Naive thymus-derived CD8-positive, alpha-beta T cell (primary cell): Measurements from ENCODE around the gene PSMC4. TPM values are rescaled to one million over a fixed set of nuclear protein-coding genes. Genes with fewer than 3 reads are reported as not detected.

Experiments used
- ATAC-seq, 2 donors: fragments of 150-1000 bp; cut with Tn5 transposase in 1 of 2; sonication (Bioruptor Pico), chemical (Tn5 transposase) in 1 of 2; 1 replicate in 1 of 2; 2 replicates in 1 of 2; pipeline ENCODE4 v1.10.0; 2021; ENCODE audit warnings: mild to moderate bottlenecking in 2 of 2, moderate library complexity in 2 of 2
- POLR2A ChIA-PET: fragments of 350-600 bp; sonication (Branson Sonifier 250); formaldehyde crosslinking; loops from one replicate; lab custom pipeline; 2021; ENCODE audit warnings: antibody characterized with exemption; lab: Charles Lee
- DNase-seq, 10 donors: peaks; one replicate each; pipeline versions ENCODE4 v3.0.0 to v3.0.0-alpha.2; 2020 to 2022
- H3K27ac Mint-ChIP-seq, 10 donors: one replicate each; pipeline ENCODE4 v1.8.0; 2020 to 2022; ENCODE audit warnings: mild to moderate bottlenecking in 10 of 10, mixed read lengths in 10 of 10, moderate library complexity in 4 of 10, inconsistent platforms in 1 of 10
- H3K27me3 Mint-ChIP-seq, 5 donors: one replicate each; pipeline ENCODE4 v1.8.0; 2021 to 2022; ENCODE audit warnings: mixed read lengths in 5 of 5
- H3K36me3 Mint-ChIP-seq, 3 donors: one replicate each; pipeline ENCODE4 v1.8.0; 2020 to 2022; ENCODE audit warnings: mixed read lengths in 3 of 3, mild to moderate bottlenecking in 2 of 3, inconsistent platforms in 1 of 3
- H3K4me1 Mint-ChIP-seq, 4 donors: one replicate each; pipeline ENCODE4 v1.8.0; 2021 to 2022; ENCODE audit warnings: mixed read lengths in 4 of 4
- H3K4me3 Mint-ChIP-seq, 10 donors: one replicate each; pipeline ENCODE4 v1.8.0; 2020 to 2022; ENCODE audit warnings: mild to moderate bottlenecking in 10 of 10, mixed read lengths in 10 of 10, moderate library complexity in 6 of 10, inconsistent platforms in 1 of 10
- H3K9me3 Mint-ChIP-seq, 9 donors: one replicate each; pipeline ENCODE4 v1.8.0; 2020 to 2022; ENCODE audit warnings: mixed read lengths in 9 of 9, mild to moderate bottlenecking in 3 of 9, inconsistent platforms in 1 of 9, moderate library complexity in 1 of 9
- polyA plus RNA-seq, 3 donors: library from polyadenylated mRNA; unstranded; fragments of 300-500 nt; fragmentation: Illumina TruSeq; gene quantifications; one replicate each; pipeline ENCODE4 v1.2.3, GENCODE V29; 2021
- total RNA-seq, 8 experiments: library from RNA in 2 of 8; stranded (reverse) in 2 of 8; gene quantifications; one replicate each; pipeline ENCODE4 v1.2.3 and lab custom pipeline; 2021 to 2026

PSMC4 gene
- total RNA-seq: 10 to 100 TPM; 38.7 to 44.3 TPM
- 10 to 100 TPM; 71.3 to 80.4 (median 72.8) TPM for polyA plus RNA-seq
- 53.9 to 204 (median 67.8) reads per million in 6 experiments for total RNA-seq (lab: John Stamatoyannopoulos, UW)

DNA sequence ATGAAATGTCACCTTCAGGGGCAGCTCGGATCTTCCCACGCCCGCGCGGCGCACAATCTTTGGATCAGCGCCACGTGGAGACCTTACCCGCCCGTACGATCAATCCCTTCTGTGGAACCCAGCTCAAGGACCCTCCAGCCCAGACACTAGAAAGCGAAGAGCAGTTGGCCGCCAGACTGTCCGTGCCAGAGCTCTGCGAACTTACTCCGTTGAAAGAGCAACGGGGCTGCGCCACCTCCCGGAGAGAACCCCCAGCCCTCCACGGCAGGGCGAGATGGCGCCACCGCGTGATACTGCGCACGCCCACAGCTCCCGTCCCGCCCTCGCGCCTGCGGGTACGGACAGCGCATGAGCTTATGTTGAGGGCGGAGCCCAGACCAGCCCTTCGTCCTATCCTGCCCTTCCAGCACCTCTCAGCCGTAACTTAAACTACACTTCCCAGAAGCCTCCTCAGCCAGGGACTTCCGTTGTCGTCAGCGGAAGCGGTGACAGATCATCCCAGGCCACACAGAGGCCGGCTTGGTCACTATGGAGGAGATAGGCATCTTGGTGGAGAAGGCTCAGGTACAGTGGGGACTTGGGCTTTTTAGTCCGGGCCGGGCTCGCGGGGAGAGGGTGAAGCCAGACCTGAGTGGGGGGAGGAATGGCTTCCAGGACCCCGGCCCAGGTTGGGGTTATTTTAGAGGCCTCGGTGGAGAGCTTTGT is at the start of gene PSMC4:
TSS of gene PSMC4 (plus strand) at position 491 of the 705 bp plus-strand sequence. CDS start at position 529, 38 bp downstream.
- peak within 1 kb of the TSS; percentile 93 to 100 (median 98) for H3K4me3 Mint-ChIP-seq
- H3K9me3 Mint-ChIP-seq: no peaks in the 10 kb centered on the region
- DNase-seq (peak; percentile 93 to 99 (median 98)), ATAC-seq (peak; percentile 95 to 96)
- H3K36me3 Mint-ChIP-seq: peaks cover 4 to 35% (median 14%) of the 10 kb centered on the region in 3 donors
- POLR2A ChIA-PET: interaction anchor here (0.6 to 4.5 kb wide), 27 partner anchors 10 to 526 kb away, joined by 3 to 96 read pairs (median 8); partner anchors contain the start of genes DYRK1B, FBL, SUPT5H and ZNF546
- peaks cover 33 to 62% (median 56%) of the 10 kb centered on the region in 4 donors for H3K4me1 Mint-ChIP-seq
- no peaks in the 10 kb centered on the region for H3K27me3 Mint-ChIP-seq
- peak within 1 kb of the TSS; percentile 96 to 100 (median 100) for H3K27ac Mint-ChIP-seq

DNA sequence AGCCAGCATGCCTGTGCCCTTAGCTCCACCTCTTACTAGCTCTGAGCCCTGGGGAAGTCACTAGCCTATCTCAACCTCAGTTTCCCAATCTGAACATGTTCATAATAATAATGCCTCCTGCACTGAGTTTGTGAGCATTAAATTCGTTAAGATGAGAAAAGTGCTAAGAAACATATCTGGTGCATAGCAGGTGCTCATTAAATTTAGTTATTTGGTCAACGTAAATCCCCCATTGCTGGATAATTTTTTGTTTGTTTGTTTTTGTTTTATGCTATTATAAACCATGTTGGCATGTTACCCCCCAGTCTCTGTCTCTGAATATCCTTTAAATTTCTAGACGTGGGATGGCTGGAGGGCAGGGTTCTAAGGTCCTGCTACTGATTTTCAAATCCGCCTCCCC is 47.1 kb upstream of the PSMC4 start:
- Mint-ChIP-seq H3K9me3 (no peaks in the 10 kb centered on the region), H3K4me3 (no peak overlapping the region), H3K4me1 (peaks cover 10 to 40% (median 22%) of the 10 kb centered on the region in 4 donors), H3K36me3 (peaks cover 6 to 91% (median 26%) of the 10 kb centered on the region in 3 donors), H3K27ac (no peak overlapping the region), H3K27me3 (no peaks in the 10 kb centered on the region)
- ATAC-seq (no peak), DNase-seq (no peak)
- POLR2A ChIA-PET: interaction anchor here (0.7 to 2.7 kb wide), 3 partner anchors 18 to 55 kb away, joined by 3 to 12 read pairs (median 4); partner anchors contain the start of gene PSMC4

DNA sequence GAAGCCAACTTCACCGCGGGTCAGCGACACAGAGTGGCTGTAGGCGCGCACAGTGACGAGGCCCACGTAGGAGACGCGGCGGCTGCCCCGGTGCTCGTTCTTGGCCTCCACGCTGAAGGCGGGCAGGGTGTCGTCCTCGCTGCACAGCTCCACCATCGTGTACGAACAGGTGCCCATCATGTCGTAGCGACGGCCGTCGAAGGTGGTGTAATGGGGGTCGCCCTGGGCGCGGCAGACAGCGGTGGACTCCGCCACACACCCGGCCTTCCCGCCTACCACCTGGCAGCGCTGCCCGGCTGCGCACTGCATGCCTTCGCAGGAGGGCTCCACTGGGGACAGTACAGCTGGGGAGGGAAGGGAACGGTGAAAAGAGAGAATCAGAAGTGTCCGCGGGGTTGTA is 46.6 kb upstream of the PSMC4 start:
- ATAC-seq (no peak), DNase-seq (no peak)
- peaks cover 10 to 38% (median 18%) of the 10 kb centered on the region in 4 donors for H3K4me1 Mint-ChIP-seq
- H3K9me3 Mint-ChIP-seq: no peaks in the 10 kb centered on the region
- H3K36me3 Mint-ChIP-seq: peaks cover 3 to 90% (median 24%) of the 10 kb centered on the region in 3 donors
- H3K27me3 Mint-ChIP-seq: no peaks in the 10 kb centered on the region
- peak overlapping the region in 1 of 10 donors; percentile 12 for H3K4me3 Mint-ChIP-seq
- peak overlapping the region in 1 of 10 donors; percentile 45 for H3K27ac Mint-ChIP-seq
- POLR2A ChIA-PET: interaction anchor here (1.2 to 2.7 kb wide), 2 partner anchors 18 to 46 kb away, joined by 4 to 12 read pairs; partner anchors contain the start of gene PSMC4

DNA sequence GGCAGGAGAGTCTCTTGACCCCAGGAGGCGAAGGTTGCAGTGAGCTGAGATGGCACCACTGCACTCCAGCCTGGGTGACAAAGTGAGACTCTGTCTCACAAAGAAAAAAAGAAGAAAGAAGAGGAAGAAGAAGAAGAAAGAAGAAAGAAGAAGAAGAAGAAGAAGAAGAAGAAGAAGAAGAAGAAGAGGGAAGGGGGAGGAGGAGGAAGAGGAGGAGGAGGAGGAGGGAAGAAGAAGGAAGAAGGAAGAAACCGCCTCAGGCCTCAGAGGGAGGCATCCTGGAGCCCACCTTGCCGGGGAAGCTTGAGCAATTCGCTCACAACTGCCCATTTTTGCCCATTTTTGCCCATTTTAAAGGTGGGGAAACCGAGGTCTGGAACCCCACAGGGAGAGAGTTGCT is 46.0 kb upstream of the PSMC4 start:
- peaks cover 13 to 40% (median 21%) of the 10 kb centered on the region in 4 donors for H3K4me1 Mint-ChIP-seq
- H3K4me3 Mint-ChIP-seq: peak overlapping the region in 2 of 10 donors; percentile 12 to 36
- H3K27me3 Mint-ChIP-seq: peaks cover 0 to 4% (median 0%) of the 10 kb centered on the region in 5 donors
- H3K36me3 Mint-ChIP-seq: peaks cover 0 to 90% (median 25%) of the 10 kb centered on the region in 3 donors
- DNase-seq (no peak), ATAC-seq (no peak)
- POLR2A ChIA-PET: interaction anchor here (0.8 to 2.7 kb wide), 3 partner anchors 11 to 46 kb away, joined by 4 to 12 read pairs (median 4); partner anchors contain the start of gene PSMC4
- H3K9me3 Mint-ChIP-seq: no peaks in the 10 kb centered on the region
- H3K27ac Mint-ChIP-seq: peak overlapping the region in 2 of 10 donors; percentile 37 to 45

DNA sequence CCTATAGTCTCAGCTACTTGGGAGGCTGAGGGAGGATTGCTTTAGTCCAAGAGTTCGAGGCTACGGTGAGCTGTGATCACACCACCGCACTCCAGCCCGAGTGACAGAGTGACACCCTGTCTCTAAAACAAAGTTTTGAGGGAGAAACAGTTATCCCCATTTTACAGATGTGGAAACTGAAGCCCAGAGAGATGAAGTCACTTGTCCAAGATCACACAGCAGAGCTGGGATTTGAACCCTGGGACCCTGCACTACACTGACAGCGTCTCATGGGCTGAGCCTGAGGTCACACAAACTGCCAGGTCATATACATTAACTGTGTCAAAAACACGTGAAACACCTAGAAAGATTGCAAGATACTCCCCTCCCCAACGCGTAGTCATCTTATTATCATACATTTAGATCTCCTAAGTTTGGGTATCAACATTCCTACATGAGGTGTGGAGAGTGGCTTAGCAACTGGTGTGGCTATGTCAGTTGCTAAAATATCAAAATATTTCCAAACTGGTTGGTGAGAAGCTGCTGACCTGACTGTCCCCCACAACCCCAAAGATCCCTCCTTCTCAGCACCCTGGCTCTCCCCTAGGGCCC is 44.7 kb upstream of the PSMC4 start:
- POLR2A ChIA-PET: interaction anchor here (0.9 to 1.6 kb wide), 3 partner anchors 10 to 12 kb away, joined by 3 to 6 read pairs (median 4); no protein-coding TSS in a partner anchor
- H3K36me3 Mint-ChIP-seq: peaks cover 0 to 89% (median 30%) of the 10 kb centered on the region in 3 donors
- no peak overlapping the region for H3K4me3 Mint-ChIP-seq
- DNase-seq: peak in 1 of 10 donors; percentile 11
- peaks cover 19 to 45% (median 28%) of the 10 kb centered on the region in 4 donors for H3K4me1 Mint-ChIP-seq
- H3K27me3 Mint-ChIP-seq: peaks cover 0 to 4% (median 0%) of the 10 kb centered on the region in 5 donors
- no peaks in the 10 kb centered on the region for H3K9me3 Mint-ChIP-seq
- ATAC-seq: no peak
- H3K27ac Mint-ChIP-seq: peak overlapping the region in 1 of 10 donors; percentile 59

DNA sequence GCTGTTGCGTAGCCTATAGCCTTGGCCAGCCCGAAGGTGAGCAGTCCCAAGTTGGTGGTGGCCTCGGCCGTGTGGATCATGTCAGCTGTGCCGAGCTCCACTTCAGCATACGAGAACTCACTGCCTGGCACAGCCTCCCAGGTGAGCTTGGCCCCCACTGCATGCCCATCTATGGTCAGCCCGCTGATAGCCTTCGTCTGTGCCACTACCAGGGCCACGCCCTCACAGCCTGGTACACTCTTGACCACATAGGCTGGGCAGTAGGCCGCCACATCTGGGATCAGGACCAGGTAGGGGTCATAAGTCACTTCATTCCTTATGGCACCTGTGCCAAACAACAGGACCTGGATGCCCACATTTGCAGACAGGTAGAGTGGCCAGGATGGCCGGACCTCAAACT is 43.9 kb upstream of the PSMC4 start:
- POLR2A ChIA-PET: interaction anchor here (0.6 to 1.6 kb wide), 4 partner anchors 11 to 256 kb away, joined by 3 to 6 read pairs (median 4); no protein-coding TSS in a partner anchor
- Mint-ChIP-seq H3K27me3 (peaks cover 0 to 4% (median 0%) of the 10 kb centered on the region in 5 donors), H3K4me3 (no peak overlapping the region), H3K27ac (peak overlapping the region in 1 of 10 donors; percentile 53), H3K4me1 (peaks cover 20 to 50% (median 35%) of the 10 kb centered on the region in 4 donors), H3K9me3 (no peaks in the 10 kb centered on the region), H3K36me3 (peaks cover 0 to 82% (median 30%) of the 10 kb centered on the region in 3 donors)
- ATAC-seq (no peak), DNase-seq (peak in 1 of 10 donors; percentile 23)

DNA sequence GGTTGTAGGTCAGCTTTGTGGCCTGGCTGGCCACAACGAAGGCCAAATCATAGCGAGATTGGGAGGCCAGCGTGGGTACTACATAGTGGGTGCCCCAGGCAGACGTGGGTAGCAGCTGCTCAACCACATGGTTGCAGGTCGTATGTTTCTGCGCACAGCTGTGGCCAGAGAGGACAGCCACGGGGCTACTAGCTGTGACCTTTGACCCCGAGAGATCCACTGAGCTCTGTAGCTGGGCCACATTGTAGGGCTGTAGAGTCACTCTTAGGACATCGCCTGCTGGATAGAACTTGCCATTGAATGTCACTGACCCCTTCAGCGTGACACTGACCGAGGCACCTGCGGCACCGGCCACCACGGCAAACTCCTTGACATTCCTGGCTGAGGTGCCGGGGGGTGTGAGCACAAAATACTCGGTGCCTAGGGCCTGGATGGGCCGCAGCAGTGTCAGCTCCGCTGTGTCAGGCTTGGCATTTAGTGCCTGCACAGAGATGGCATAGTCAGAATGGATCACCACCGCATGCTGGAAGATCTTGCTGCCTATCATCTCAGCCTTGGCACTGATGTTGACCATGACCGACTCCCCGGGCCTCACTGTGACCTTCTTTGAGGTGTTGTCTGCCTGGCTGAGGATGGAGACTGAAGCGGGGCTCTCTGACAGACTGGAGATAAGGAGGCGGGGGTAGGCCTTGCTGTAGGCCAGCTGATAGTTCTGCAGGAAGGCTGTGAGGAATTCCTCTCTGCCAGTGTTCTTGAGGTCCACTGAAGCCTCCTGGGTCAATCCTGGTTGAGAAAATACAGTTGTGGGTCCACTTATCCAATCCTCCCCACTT is 43.2 kb upstream of the PSMC4 start:
- Mint-ChIP-seq H3K27me3 (peaks cover 0 to 4% (median 0%) of the 10 kb centered on the region in 5 donors), H3K9me3 (no peaks in the 10 kb centered on the region), H3K4me3 (peak overlapping the region in 1 of 10 donors; percentile 33), H3K27ac (peak overlapping the region in 7 of 10 donors; percentile 21 to 78 (median 61)), H3K4me1 (peaks cover 21 to 53% (median 38%) of the 10 kb centered on the region in 4 donors), H3K36me3 (peaks cover 0 to 80% (median 30%) of the 10 kb centered on the region in 3 donors)
- POLR2A ChIA-PET: interaction anchor here (0.6 to 1.6 kb wide), 5 partner anchors 10 to 255 kb away, joined by 3 to 6 read pairs (median 4); partner anchors contain the start of gene PSMC4
- DNase-seq: peak in 1 of 10 donors; percentile 50
- no peak for ATAC-seq

DNA sequence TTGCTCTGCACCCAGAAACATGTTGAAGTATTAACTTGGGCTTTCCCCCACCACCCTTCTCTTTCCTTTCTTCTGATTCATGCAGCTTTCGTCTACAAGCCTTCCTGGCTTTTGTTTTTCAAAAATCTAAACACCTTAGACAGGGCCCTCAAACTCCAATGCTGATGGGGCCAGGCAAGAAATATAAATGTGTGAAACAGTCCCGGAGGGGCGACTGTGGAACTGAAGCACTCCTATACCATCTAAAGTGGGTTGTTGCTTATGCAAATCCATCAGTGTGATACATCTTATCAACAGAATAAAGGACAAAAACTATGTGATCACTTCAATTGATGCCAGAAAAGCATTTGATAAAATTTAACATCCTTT is 42.6 kb upstream of the PSMC4 start:
- no peak for DNase-seq
- H3K27ac Mint-ChIP-seq: peak overlapping the region in 7 of 10 donors; percentile 21 to 78 (median 55)
- POLR2A ChIA-PET: interaction anchor here (1.2 to 1.4 kb wide), 2 partner anchors 14 to 43 kb away, joined by 4 to 5 read pairs; partner anchors contain the start of gene PSMC4
- peak overlapping the region in 1 of 10 donors; percentile 33 for H3K4me3 Mint-ChIP-seq
- no peak for ATAC-seq
- peaks cover 0 to 76% (median 25%) of the 10 kb centered on the region in 3 donors for H3K36me3 Mint-ChIP-seq
- peaks cover 0 to 4% (median 0%) of the 10 kb centered on the region in 5 donors for H3K27me3 Mint-ChIP-seq
- no peaks in the 10 kb centered on the region for H3K9me3 Mint-ChIP-seq
- peaks cover 21 to 56% (median 40%) of the 10 kb centered on the region in 4 donors for H3K4me1 Mint-ChIP-seq

DNA sequence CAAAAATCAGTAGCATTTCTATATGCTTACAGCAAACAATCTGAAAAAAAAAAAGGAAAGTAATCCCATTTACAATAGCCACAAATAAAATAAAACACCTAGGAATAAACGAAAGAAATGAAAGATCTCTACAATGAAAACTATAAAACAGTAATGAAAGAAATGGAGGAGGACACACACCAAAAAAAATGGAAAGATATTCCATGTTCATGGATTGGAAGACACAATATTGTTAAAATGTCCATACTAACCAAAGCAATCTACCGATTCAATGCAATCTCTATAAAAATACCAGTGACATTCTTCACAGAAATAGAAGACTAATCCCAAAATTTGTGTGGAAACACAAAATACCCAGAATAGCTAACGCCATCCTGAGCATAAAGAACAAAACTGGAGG is 41.2 kb upstream of the PSMC4 start:
- POLR2A ChIA-PET: interaction anchor here (1.4 kb wide), 1 partner anchor 12 kb away, joined by 5 read pairs; no protein-coding TSS in a partner anchor
- Mint-ChIP-seq H3K9me3 (no peaks in the 10 kb centered on the region), H3K4me1 (peaks cover 29 to 68% (median 48%) of the 10 kb centered on the region in 4 donors), H3K36me3 (peaks cover 0 to 62% (median 22%) of the 10 kb centered on the region in 3 donors), H3K4me3 (peak overlapping the region in 1 of 10 donors; percentile 26), H3K27ac (peak overlapping the region in 5 of 10 donors; percentile 2 to 82 (median 60)), H3K27me3 (peaks cover 0 to 4% (median 0%) of the 10 kb centered on the region in 5 donors)
- DNase-seq (no peak), ATAC-seq (no peak)

DNA sequence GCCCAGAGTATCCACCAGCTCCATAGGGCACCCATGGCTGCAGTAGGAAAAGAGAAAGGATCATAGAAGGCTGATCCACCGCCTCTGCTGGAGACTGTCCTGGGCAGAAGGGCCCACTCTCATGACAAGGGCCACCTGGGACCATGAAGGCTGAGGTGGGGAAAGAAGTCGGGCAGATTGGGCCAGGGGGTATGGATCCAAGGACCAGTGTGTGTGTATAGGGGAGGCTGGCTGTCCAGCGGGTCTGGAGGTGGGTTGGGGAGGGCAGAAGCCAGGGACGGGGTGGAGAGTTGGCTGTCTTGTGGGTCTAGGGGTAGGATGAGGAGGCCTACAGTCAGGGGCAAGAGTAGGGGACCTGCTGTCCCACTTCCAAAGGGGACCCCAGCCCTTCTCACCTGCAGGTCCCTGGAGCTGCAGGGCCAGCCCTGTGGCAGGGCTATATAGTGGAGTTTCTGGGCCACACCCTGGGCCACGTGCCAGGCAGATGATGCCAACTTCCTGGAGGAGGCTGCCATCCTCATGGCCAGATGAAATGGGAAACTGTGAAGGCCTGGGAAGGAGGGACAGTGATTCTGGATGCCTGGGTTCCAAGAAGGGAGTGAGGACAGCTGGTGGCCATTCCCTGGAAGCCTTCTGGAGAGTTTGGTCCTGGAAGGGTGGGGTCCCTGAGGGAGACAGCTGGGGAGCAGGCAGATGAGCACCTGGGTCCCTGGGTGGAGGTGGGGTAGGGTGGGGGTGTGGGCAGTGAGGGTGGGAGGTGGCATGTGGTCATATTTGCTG is 36.2 kb upstream of the PSMC4 start, which contains the start of gene FCGBP:
TSS of gene FCGBP (minus strand) at position 51 of the 780 bp plus-strand sequence.
- Mint-ChIP-seq H3K4me3 (peak within 1 kb of the TSS in 6 of 10 donors; percentile 43 to 70 (median 53)), H3K36me3 (peaks cover 0 to 17% (median 7%) of the 10 kb centered on the region in 3 donors), H3K9me3 (peaks cover 3 to 8% (median 6%) of the 10 kb centered on the region in 9 donors), H3K27ac (peak within 1 kb of the TSS; percentile 67 to 97 (median 90)), H3K27me3 (peaks cover 0 to 2% (median 0%) of the 10 kb centered on the region in 5 donors), H3K4me1 (peaks cover 40 to 76% (median 75%) of the 10 kb centered on the region in 4 donors)
- no peak for DNase-seq
- no peak for ATAC-seq
- POLR2A ChIA-PET: interaction anchor here (0.6 to 4.0 kb wide), 6 partner anchors 12 to 497 kb away, joined by 3 to 44 read pairs (median 5); partner anchors contain the start of gene PSMC4
